Brain microvascular endothelial cell (primary cell): ENCODE measurements around the gene ABCC9.

Experiments
- DNase-seq: peaks from one replicate; pipeline ENCODE4 v3.0.0-alpha.2; 2020
- H3K27ac ChIP-seq: fragments of 250-450 bp; sonication (Bioruptor Pico); 2 replicates; pipeline ENCODE4 v1.5.1; 2020; ENCODE audit warnings: mild to moderate bottlenecking, moderate library complexity
- H3K27me3 ChIP-seq: fragments of 250-450 bp; sonication (Bioruptor Pico); replicated peaks from 2 replicates; pipeline ENCODE4 v1.5.1; 2020; ENCODE audit warnings: mild to moderate bottlenecking
- H3K36me3 ChIP-seq: fragments of 250-450 bp; sonication (Bioruptor Pico); replicated peaks from 2 replicates; pipeline ENCODE4 v1.5.1; 2020; ENCODE audit warnings: mild to moderate bottlenecking
- H3K4me3 ChIP-seq: 2 replicates; pipeline ENCODE4 v1.5.1; 2011; ENCODE audit warnings: low read depth, mild to moderate bottlenecking, control low read depth, low read length, moderate library complexity
- CTCF ChIP-seq: IDR thresholded peaks from 2 replicates; pipeline ENCODE4 v1.5.1; 2011; ENCODE audit warnings: low read depth, mild to moderate bottlenecking, moderate library complexity, low read length, control low read depth, inconsistent platforms; ENCODE audit errors: missing control alignments
- in situ Hi-C: cut with HindIII; loops from 2 replicates; pipeline ENCODE4 v1.10.0; 2017; ENCODE audit warnings: low sequenced_read_pairs, low pct_ligation_motif_present

Gene ABCC9

GRCh38 chr12:21891751-21892217, 49.4 kb downstream of the ABCC9 start:
- Histone ChIP-seq H3K27ac (no peak overlapping the region), H3K27me3 (no peaks in the 10 kb centered on the region), H3K36me3 (no peaks in the 10 kb centered on the region), H3K4me3 (no peak overlapping the region)
- DNase-seq, result no peak
- TF ChIP-seq CTCF, result no peak
- in situ Hi-C loops, result no loop called here

- no peak for TF ChIP-seq CTCF
- DNase-seq, result no peak
- no peaks in the 10 kb centered on the region for H3K27me3 ChIP-seq
- H3K36me3 ChIP-seq, result no peaks in the 10 kb centered on the region
- no peak overlapping the region for H3K4me3 ChIP-seq
- H3K27ac ChIP-seq, result no peak overlapping the region
- in situ Hi-C loops, result no loop called here
Measured at GRCh38 chr12:21888276-21888863, 52.9 kb downstream of the ABCC9 start.

- in situ Hi-C loops, result no loop called here
- Histone ChIP-seq H3K27me3 (no peaks in the 10 kb centered on the region), H3K27ac (no peak overlapping the region), H3K36me3 (no peaks in the 10 kb centered on the region), H3K4me3 (no peak overlapping the region)
- no peak for DNase-seq
- TF ChIP-seq CTCF, result no peak
Measured at GRCh38 chr12:21884936-21885335, 56.3 kb downstream of the ABCC9 start.

- TF ChIP-seq CTCF, result no peak
- DNase-seq, result no peak
- no peak overlapping the region for H3K4me3 ChIP-seq
- H3K27me3 ChIP-seq, result no peaks in the 10 kb centered on the region
- in situ Hi-C loops, result no loop called here
- H3K27ac ChIP-seq, result no peak overlapping the region
- H3K36me3 ChIP-seq, result no peaks in the 10 kb centered on the region
Measured at GRCh38 chr12:21882635-21883034, 58.6 kb downstream of the ABCC9 start.

GRCh38 chr12:21881965-21882364, 59.3 kb downstream of the ABCC9 start:
- no peak for DNase-seq

More at GRCh38 chr12:21881965-21882364, 59.3 kb downstream of the ABCC9 start:
- no peak overlapping the region for H3K4me3 ChIP-seq
- H3K36me3 ChIP-seq, result no peaks in the 10 kb centered on the region
- in situ Hi-C loops, result no loop called here
- no peaks in the 10 kb centered on the region for H3K27me3 ChIP-seq
- TF ChIP-seq CTCF, result no peak
- H3K27ac ChIP-seq, result no peak overlapping the region
